PFSK-1 (cell line): ENCODE measurements around the gene HIP1R.

Experiments used
- POLR2AphosphoS5 ChIP-seq: IDR thresholded peaks from 2 replicates; pipeline ENCODE4 v1.6.1; 2012; ENCODE audit warnings: low read depth, mild to moderate bottlenecking, control low read depth, low read length, moderate library complexity
- SIN3A ChIP-seq: IDR thresholded peaks from 2 replicates; pipeline ENCODE4 v1.6.1; 2012; ENCODE audit warnings: mild to moderate bottlenecking, low read length, moderate library complexity, borderline replicate concordance; ENCODE audit not compliant: insufficient read depth
- TAF1 ChIP-seq: IDR thresholded peaks from 2 replicates; pipeline ENCODE4 v1.6.1; 2012; ENCODE audit warnings: low read length, control low read depth, borderline replicate concordance; ENCODE audit not compliant: insufficient read depth
- TF ChIP-seq, protein P1 (sequence below), 2 experiments: IDR thresholded peaks; 2 replicates each; pipeline versions ENCODE4 v1.6.1 to v1.8.0; 2011 to 2012; ENCODE audit warnings: low read depth in 2 of 2, low read length in 2 of 2, control low read depth in 1 of 2, inconsistent platforms in 1 of 2, mild to moderate bottlenecking in 1 of 2, moderate library complexity in 1 of 2; ENCODE audit not compliant: insufficient read depth in 1 of 2

DNA sequence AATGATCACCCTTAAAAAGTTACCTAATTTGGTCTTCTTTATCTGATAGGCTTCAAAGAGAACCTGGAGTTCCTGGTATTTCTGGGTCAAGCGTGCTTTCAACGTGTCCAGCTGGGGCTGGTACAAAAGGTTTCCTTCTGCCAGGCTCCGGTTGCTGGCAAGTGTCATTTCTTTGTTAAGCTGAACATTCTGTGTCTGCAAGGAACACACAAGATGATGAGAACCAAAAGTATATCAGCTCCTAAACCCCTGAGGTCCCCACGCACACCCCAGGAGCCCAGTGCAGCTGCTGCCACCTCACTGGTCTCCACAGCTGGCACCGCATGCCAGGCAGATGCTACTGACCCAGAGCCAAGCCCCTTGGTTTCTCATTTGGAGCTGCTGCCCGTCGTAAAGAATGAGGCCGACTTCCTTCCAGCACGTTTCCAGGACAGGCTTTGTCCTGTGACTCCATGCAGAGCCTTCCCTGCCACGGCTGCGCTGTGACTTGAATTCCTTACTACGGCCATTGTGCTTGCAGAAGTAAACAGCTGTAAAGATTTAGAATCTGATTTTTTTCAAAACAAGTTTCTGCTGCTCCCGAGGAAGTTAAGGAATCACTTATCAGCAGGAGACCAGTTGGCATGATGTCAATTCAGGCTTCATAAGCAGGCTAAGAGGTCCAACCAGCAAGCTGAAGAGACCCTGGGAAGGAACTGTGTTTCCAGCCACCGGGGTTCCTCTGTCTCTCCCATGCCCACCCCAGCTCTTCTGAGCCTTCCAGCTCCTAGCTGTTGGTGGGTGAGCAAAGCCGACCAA lies 35.8 kb downstream of the HIP1R start:
- TF ChIP-seq POLR2AphosphoS5 (no peak), SIN3A (no peak), TAF1 (no peak)
- TF ChIP-seq, protein P1, sequence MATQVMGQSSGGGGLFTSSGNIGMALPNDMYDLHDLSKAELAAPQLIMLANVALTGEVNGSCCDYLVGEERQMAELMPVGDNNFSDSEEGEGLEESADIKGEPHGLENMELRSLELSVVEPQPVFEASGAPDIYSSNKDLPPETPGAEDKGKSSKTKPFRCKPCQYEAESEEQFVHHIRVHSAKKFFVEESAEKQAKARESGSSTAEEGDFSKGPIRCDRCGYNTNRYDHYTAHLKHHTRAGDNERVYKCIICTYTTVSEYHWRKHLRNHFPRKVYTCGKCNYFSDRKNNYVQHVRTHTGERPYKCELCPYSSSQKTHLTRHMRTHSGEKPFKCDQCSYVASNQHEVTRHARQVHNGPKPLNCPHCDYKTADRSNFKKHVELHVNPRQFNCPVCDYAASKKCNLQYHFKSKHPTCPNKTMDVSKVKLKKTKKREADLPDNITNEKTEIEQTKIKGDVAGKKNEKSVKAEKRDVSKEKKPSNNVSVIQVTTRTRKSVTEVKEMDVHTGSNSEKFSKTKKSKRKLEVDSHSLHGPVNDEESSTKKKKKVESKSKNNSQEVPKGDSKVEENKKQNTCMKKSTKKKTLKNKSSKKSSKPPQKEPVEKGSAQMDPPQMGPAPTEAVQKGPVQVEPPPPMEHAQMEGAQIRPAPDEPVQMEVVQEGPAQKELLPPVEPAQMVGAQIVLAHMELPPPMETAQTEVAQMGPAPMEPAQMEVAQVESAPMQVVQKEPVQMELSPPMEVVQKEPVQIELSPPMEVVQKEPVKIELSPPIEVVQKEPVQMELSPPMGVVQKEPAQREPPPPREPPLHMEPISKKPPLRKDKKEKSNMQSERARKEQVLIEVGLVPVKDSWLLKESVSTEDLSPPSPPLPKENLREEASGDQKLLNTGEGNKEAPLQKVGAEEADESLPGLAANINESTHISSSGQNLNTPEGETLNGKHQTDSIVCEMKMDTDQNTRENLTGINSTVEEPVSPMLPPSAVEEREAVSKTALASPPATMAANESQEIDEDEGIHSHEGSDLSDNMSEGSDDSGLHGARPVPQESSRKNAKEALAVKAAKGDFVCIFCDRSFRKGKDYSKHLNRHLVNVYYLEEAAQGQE (IDR thresholded peaks at IDR 0.05; ENCODE audit: insufficient read depth in 1 of 2, low read depth in 2 of 2, low read length in 2 of 2) = no peak
